HepG2 (cell line): Measurements from ENCODE around the gene C11orf24. TPM values are rescaled to one million over a fixed set of nuclear protein-coding genes. Genes with fewer than 3 reads are reported as not detected.

Experiments used
- ASH2L ChIP-seq: fragments of 300-600, 200-600 bp; sonication (generic); IDR thresholded peaks from 2 replicates; pipeline ENCODE4 v1.7.0; 2017; ENCODE audit warnings: low read depth, mild to moderate bottlenecking, moderate library complexity, mixed read lengths, low read length; ENCODE audit not compliant: insufficient read length
- CCDC6 ChIP-seq: sonication (generic); formaldehyde crosslinking; IDR thresholded peaks from 2 replicates; pipeline ENCODE4 v1.8.1; 2022; ENCODE audit warnings: mild to moderate bottlenecking, missing genetic modification reagents, moderate library complexity
- CSRNP2 ChIP-seq: sonication (generic); formaldehyde crosslinking; conservative IDR thresholded peaks from 2 replicates; pipeline ENCODE4 v1.8.0; 2022; ENCODE audit warnings: low read depth, missing genetic modification reagents
- DPF2 ChIP-seq: sonication (generic); formaldehyde crosslinking; IDR thresholded peaks from 2 replicates; pipeline ENCODE4 v1.4.0; 2020; ENCODE audit warnings: mild to moderate bottlenecking, low read depth, missing genetic modification reagents, borderline replicate concordance
- DR1 ChIP-seq: sonication (generic); formaldehyde crosslinking; IDR thresholded peaks from 2 replicates; pipeline ENCODE4 v1.8.0; 2021; ENCODE audit warnings: mild to moderate bottlenecking, missing genetic modification reagents, inconsistent platforms
- MED1 ChIP-seq: sonication (generic); formaldehyde crosslinking; IDR thresholded peaks from 2 replicates; pipeline ENCODE4 v1.4.0; 2020; ENCODE audit warnings: missing genetic modification reagents
- NAIF1 ChIP-seq: sonication (generic); formaldehyde crosslinking; IDR thresholded peaks from 2 replicates; pipeline ENCODE4 v1.5.0; 2020; ENCODE audit warnings: mild to moderate bottlenecking, missing genetic modification reagents, borderline replicate concordance
- NR2F6 ChIP-seq, 2 experiments: IDR thresholded peaks; 2 replicates each; pipeline ENCODE4 v1.6.1; 2016; ENCODE audit warnings: antibody characterized with exemption in 1 of 2, mild to moderate bottlenecking in 1 of 2
- POGZ ChIP-seq: sonication (generic); formaldehyde crosslinking; IDR thresholded peaks from 2 replicates; pipeline ENCODE4 v1.4.0; 2020; ENCODE audit warnings: mild to moderate bottlenecking, missing genetic modification reagents
- RBFOX2 ChIP-seq: fragments of 200-400 bp; formaldehyde crosslinking; IDR thresholded peaks from 2 replicates; pipeline ENCODE4 v1.6.1; 2017; ENCODE audit warnings: low read depth, mild to moderate bottlenecking, low read length
- SMAD3 ChIP-seq: sonication (generic); formaldehyde crosslinking; IDR thresholded peaks from 2 replicates; pipeline ENCODE4 v1.4.0; 2020; ENCODE audit warnings: missing genetic modification reagents
- SOX13 ChIP-seq, 3 experiments: fragments of 450-650 bp in 1 of 3; sonication (generic) in 1 of 3; formaldehyde crosslinking in 1 of 3; IDR thresholded peaks in 2 of 3; conservative IDR thresholded peaks in 1 of 3; 2 replicates each; pipeline versions ENCODE4 v1.5.0 to v1.6.1; 2016 to 2020; ENCODE audit warnings: antibody characterized with exemption in 1 of 3, mild to moderate bottlenecking in 1 of 3, missing compliant biosample characterization in 1 of 3, missing genetic modification reagents in 1 of 3, moderate library complexity in 1 of 3
- ZBTB37 ChIP-seq: sonication (generic); formaldehyde crosslinking; IDR thresholded peaks from 2 replicates; pipeline ENCODE4 v1.4.0; 2020; ENCODE audit warnings: mild to moderate bottlenecking, missing genetic modification reagents
- ZMYM4 ChIP-seq: sonication (generic); formaldehyde crosslinking; IDR thresholded peaks from 2 replicates; pipeline ENCODE4 v1.8.1; 2023; ENCODE audit warnings: mild to moderate bottlenecking, missing genetic modification reagents
- ZNF260 ChIP-seq: sonication (generic); formaldehyde crosslinking; IDR thresholded peaks from 2 replicates; pipeline ENCODE4 v1.4.0; 2020; ENCODE audit warnings: missing genetic modification reagents, low read depth, mild to moderate bottlenecking, borderline replicate concordance
- ZNF589 ChIP-seq: sonication (generic); formaldehyde crosslinking; conservative IDR thresholded peaks from 2 replicates; pipeline ENCODE4 v1.8.0; 2022; ENCODE audit warnings: mild to moderate bottlenecking, moderate library complexity, missing genetic modification reagents
- ZSCAN29 ChIP-seq: sonication (generic); formaldehyde crosslinking; conservative IDR thresholded peaks from 2 replicates; pipeline ENCODE4 v1.4.0; 2020; ENCODE audit warnings: mild to moderate bottlenecking, missing genetic modification reagents
- polyA plus RNA-seq, 8 experiments: library from polyadenylated mRNA; depleted of rRNA in 3 of 8; stranded (reverse) in 7 of 8; unstranded in 1 of 8; fragments of >200 nt; fragmentation: Illumina TruSeq in 4 of 8; extraction: Trizol in 4 of 8; gene quantifications; 2 replicates each; pipeline versions ENCODE4 v1.2.1 to v1.2.3, GENCODE V29; 2011 to 2016; ENCODE audit warnings: low read depth in 4 of 8, missing spikeins in 1 of 8, mixed read lengths in 1 of 8; ENCODE audit not compliant: insufficient read depth in 1 of 8
- total RNA-seq, 5 experiments: library from RNA; depleted of rRNA; stranded (reverse); fragments of >200 nt; fragmentation: Illumina TruSeq; extraction: Trizol; gene quantifications; 2 replicates each; pipeline ENCODE4 v1.2.3, GENCODE V29; 2016; ENCODE audit warnings: low read depth in 1 of 5
- TF ChIP-seq, protein P1 (sequence below): sonication (generic); formaldehyde crosslinking; IDR thresholded peaks from 2 replicates; pipeline ENCODE4 v1.8.0; 2022; ENCODE audit warnings: missing genetic modification reagents, low read depth, mild to moderate bottlenecking, borderline replicate concordance
- TF ChIP-seq, protein P2 (sequence below): sonication (generic); formaldehyde crosslinking; IDR thresholded peaks from 2 replicates; pipeline ENCODE4 v1.8.0; 2022; ENCODE audit warnings: missing genetic modification reagents, mild to moderate bottlenecking, moderate library complexity, borderline replicate concordance
- TF ChIP-seq, protein P3 (sequence below): IDR thresholded peaks from 2 replicates; pipeline ENCODE4 v1.6.1; 2016; ENCODE audit warnings: missing genetic modification reagents, missing compliant biosample characterization
- TF ChIP-seq, protein P4 (sequence below): sonication (generic); formaldehyde crosslinking; IDR thresholded peaks from 2 replicates; pipeline ENCODE4 v1.4.0; 2020; ENCODE audit warnings: mild to moderate bottlenecking, missing genetic modification reagents

C11orf24 gene
- total and polyA plus RNA-seq, 2 of the 13 experiments (the other 11 are each of a cell fraction or from before 2014, with no cell fraction given): 52.9 to 55.5 TPM

- TF ChIP-seq, protein P1, sequence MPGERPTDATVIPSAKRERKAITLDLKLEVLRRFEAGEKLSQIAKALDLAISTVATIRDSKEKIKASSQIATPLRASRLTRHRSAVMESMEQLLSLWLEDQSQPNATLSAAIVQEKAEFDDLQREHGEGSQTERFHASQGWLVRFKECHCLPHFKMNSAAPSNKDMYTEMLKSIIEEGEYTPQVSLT: no peak
- TF ChIP-seq DR1 (no peak; the same call in 1 of the 2 replicates), ZBTB37 (CRISPR knock-in tag) (0 out of 2 replicates have a peak, but pooled peaks have one; percentile 21), CCDC6 (CRISPR knock-in tag) (peak; percentile 80; the same call in 1 of the 2 replicates), NAIF1 (CRISPR knock-in tag) (no peak), ASH2L (peak; percentile 60), CSRNP2 (CRISPR knock-in tag) (no peak), ZNF589 (CRISPR knock-in tag) (no peak), RBFOX2 (peak; percentile 55), DPF2 (CRISPR knock-in tag) (no peak), ZNF260 (CRISPR knock-in tag) (no peak), ZSCAN29 (peak; percentile 90; the same call in 1 of the 2 replicates), ZMYM4 (CRISPR knock-in tag) (peak; percentile 73), MED1 (CRISPR knock-in tag) (peak; percentile 92), SMAD3 (peak; percentile 66; the same call in 1 of the 2 replicates), POGZ (CRISPR knock-in tag) (peak; percentile 52), NR2F6 (IDR thresholded peaks at IDR 0.05) (peak; percentile 84), NR2F6 (CRISPR knock-in tag; IDR thresholded peaks at IDR 0.05) (peak; percentile 89), SOX13 (IDR thresholded peaks at IDR 0.05) (peak; percentile 55; the same call in 1 of the 2 replicates), SOX13 (CRISPR knock-in tag; conservative IDR thresholded peaks at IDR 0.05 in 1 of 2, IDR thresholded peaks at IDR 0.05 in 1 of 2) (peak in 1 of 2 experiments; percentile 86; a peak in 2 of 4 replicates)
- TF ChIP-seq, protein P2, sequence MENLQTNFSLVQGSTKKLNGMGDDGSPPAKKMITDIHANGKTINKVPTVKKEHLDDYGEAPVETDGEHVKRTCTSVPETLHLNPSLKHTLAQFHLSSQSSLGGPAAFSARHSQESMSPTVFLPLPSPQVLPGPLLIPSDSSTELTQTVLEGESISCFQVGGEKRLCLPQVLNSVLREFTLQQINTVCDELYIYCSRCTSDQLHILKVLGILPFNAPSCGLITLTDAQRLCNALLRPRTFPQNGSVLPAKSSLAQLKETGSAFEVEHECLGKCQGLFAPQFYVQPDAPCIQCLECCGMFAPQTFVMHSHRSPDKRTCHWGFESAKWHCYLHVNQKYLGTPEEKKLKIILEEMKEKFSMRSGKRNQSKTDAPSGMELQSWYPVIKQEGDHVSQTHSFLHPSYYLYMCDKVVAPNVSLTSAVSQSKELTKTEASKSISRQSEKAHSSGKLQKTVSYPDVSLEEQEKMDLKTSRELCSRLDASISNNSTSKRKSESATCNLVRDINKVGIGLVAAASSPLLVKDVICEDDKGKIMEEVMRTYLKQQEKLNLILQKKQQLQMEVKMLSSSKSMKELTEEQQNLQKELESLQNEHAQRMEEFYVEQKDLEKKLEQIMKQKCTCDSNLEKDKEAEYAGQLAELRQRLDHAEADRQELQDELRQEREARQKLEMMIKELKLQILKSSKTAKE: peak; percentile 93
- TF ChIP-seq, protein P3, sequence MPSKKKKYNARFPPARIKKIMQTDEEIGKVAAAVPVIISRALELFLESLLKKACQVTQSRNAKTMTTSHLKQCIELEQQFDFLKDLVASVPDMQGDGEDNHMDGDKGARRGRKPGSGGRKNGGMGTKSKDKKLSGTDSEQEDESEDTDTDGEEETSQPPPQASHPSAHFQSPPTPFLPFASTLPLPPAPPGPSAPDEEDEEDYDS (CRISPR knock-in tag): peak; percentile 84
- TF ChIP-seq, protein P4, sequence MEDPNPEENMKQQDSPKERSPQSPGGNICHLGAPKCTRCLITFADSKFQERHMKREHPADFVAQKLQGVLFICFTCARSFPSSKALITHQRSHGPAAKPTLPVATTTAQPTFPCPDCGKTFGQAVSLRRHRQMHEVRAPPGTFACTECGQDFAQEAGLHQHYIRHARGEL: no peak
Observed at GRCh38 chr11:68315171-68315920, 43.6 kb upstream of the C11orf24 start (continued).
